ENCODE results near the gene POU2F3. TPM values are rescaled to one million over a fixed set of nuclear protein-coding genes. Genes with fewer than 3 reads are reported as not detected.

The POU2F3 gene
- total RNA-seq, 1 experiment from 2014 or later, result not detected

- DNase-seq (ENCODE audit: low read depth), result no peak
- in situ Hi-C loops (cut with HindIII; ENCODE audit: low pct_unique_long_range_greater_than_20kb, low sequenced_read_pairs), result no loop called here
Measured at GRCh38 chr11:120340529-120340928, 100.6 kb downstream of the POU2F3 start.

GRCh38 chr11:120342226-120342625, 102.3 kb downstream of the POU2F3 start:
- DNase-seq (ENCODE audit: low read depth), result no peak
- in situ Hi-C loops (cut with HindIII; ENCODE audit: low pct_unique_long_range_greater_than_20kb, low sequenced_read_pairs), result no loop called here

GRCh38 chr11:120342678-120343077, 102.7 kb downstream of the POU2F3 start:
- no peak for DNase-seq (ENCODE audit: low read depth)
- in situ Hi-C loops (cut with HindIII; ENCODE audit: low pct_unique_long_range_greater_than_20kb, low sequenced_read_pairs), result no loop called here

- no peak for DNase-seq (ENCODE audit: low read depth)
- in situ Hi-C loops (cut with HindIII; ENCODE audit: low pct_unique_long_range_greater_than_20kb, low sequenced_read_pairs), result no loop called here
Measured at GRCh38 chr11:120343429-120343828, 103.5 kb downstream of the POU2F3 start.

- in situ Hi-C loops (cut with HindIII; ENCODE audit: low pct_unique_long_range_greater_than_20kb, low sequenced_read_pairs), result no loop called here
- DNase-seq (ENCODE audit: low read depth), result no peak
Measured at GRCh38 chr11:120344302-120345004, 104.5 kb downstream of the POU2F3 start.

- in situ Hi-C loops (cut with HindIII; ENCODE audit: low pct_unique_long_range_greater_than_20kb, low sequenced_read_pairs), result no loop called here
- DNase-seq (ENCODE audit: low read depth), result no peak
Measured at GRCh38 chr11:120346233-120346632, 106.3 kb downstream of the POU2F3 start.

- DNase-seq (ENCODE audit: low read depth), result no peak
- in situ Hi-C loops (cut with HindIII; ENCODE audit: low pct_unique_long_range_greater_than_20kb, low sequenced_read_pairs), result no loop called here
Measured at GRCh38 chr11:120350637-120351036, 110.7 kb downstream of the POU2F3 start.

GRCh38 chr11:120352405-120352804, 112.5 kb downstream of the POU2F3 start:
- in situ Hi-C loops (cut with HindIII; ENCODE audit: low pct_unique_long_range_greater_than_20kb, low sequenced_read_pairs), result no loop called here
- no peak for DNase-seq (ENCODE audit: low read depth)

- in situ Hi-C loops (cut with HindIII; ENCODE audit: low pct_unique_long_range_greater_than_20kb, low sequenced_read_pairs), result no loop called here
Measured at GRCh38 chr11:120354068-120354467, 114.1 kb downstream of the POU2F3 start.

GRCh38 chr11:120354779-120355178, 114.8 kb downstream of the POU2F3 start:
- no peak for DNase-seq (ENCODE audit: low read depth)
- in situ Hi-C loops (cut with HindIII; ENCODE audit: low pct_unique_long_range_greater_than_20kb, low sequenced_read_pairs), result no loop called here

More at GRCh38 chr11:120354068-120354467, 114.1 kb downstream of the POU2F3 start:
- DNase-seq (ENCODE audit: low read depth), result no peak

- in situ Hi-C loops (cut with HindIII; ENCODE audit: low pct_unique_long_range_greater_than_20kb, low sequenced_read_pairs), result no loop called here
Measured at GRCh38 chr11:120357620-120358019, 117.7 kb downstream of the POU2F3 start.

GRCh38 chr11:120358729-120359128, 118.8 kb downstream of the POU2F3 start:
- in situ Hi-C loops (cut with HindIII; ENCODE audit: low pct_unique_long_range_greater_than_20kb, low sequenced_read_pairs), result no loop called here

More at GRCh38 chr11:120357620-120358019, 117.7 kb downstream of the POU2F3 start:
- DNase-seq (ENCODE audit: low read depth), result no peak

GRCh38 chr11:120363436-120363835, 123.5 kb downstream of the POU2F3 start:
- in situ Hi-C loops (cut with HindIII; ENCODE audit: low pct_unique_long_range_greater_than_20kb, low sequenced_read_pairs), result no loop called here
- no peak for DNase-seq (ENCODE audit: low read depth)

More at GRCh38 chr11:120358729-120359128, 118.8 kb downstream of the POU2F3 start:
- DNase-seq (ENCODE audit: low read depth), result no peak

- in situ Hi-C loops (cut with HindIII; ENCODE audit: low pct_unique_long_range_greater_than_20kb, low sequenced_read_pairs), result no loop called here
- DNase-seq (ENCODE audit: low read depth), result no peak
Measured at GRCh38 chr11:120365512-120365911, 125.6 kb downstream of the POU2F3 start.

Other genes starting within 250 kb of the POU2F3 start
- 0.41 and 2.7 TPM in 2 replicates for gene TRIM29, start 102.0 kb upstream of the POU2F3 start, total RNA-seq (2014; rRNA removed; shearing (Covaris generic); ENCODE audit: low replicate concordance)
- gene OAF, start 29.1 kb upstream of the POU2F3 start, total RNA-seq (2014; rRNA removed; shearing (Covaris generic); ENCODE audit: low replicate concordance), result 20.4 and 31.0 TPM in 2 replicates
- gene TLCD5, start 85.2 kb downstream of the POU2F3 start, total RNA-seq (2014; rRNA removed; shearing (Covaris generic); ENCODE audit: low replicate concordance), result 6.9 and 10.3 TPM in 2 replicates
- gene ARHGEF12, start 96.3 kb downstream of the POU2F3 start, total RNA-seq (2014; rRNA removed; shearing (Covaris generic); ENCODE audit: low replicate concordance), result 15.1 and 19.9 TPM in 2 replicates